NCI-H1930 (cell line): Measurements from ENCODE around the gene STARD3NL.
"Not testable (repeated sequence)": the region's sequence is repeated elsewhere in the genome, so short reads cannot be mapped to it uniquely, and the experiment has no call there.

Experiments
- DNase-seq, 2 experiments: peaks; one replicate each; lab custom pipeline; 2025; lab: John Stamatoyannopoulos, UW

The STARD3NL gene

DNA sequence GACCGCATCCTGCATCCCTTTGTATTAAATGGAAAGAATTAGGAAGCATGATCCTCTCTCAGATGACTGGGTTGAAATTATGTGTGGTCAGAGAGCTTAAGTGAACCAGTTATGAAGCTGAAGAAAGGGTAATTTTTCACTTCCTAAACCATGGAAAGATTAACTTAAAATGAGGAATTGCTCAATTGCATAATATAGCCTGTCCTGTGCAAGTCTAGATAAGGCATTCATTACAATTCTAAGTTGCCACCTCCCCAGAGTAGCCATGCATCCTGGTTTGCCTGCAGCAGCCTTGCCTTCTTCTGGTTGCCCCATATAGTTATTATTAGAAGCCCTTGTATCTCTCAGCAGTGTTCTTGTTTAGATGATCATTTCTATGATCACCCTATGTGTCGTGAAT is 45.3 kb downstream of the STARD3NL start:
- no peak for DNase-seq

GRCh38 chr7:38224392-38224791 is 46.3 kb downstream of the STARD3NL start:
- no peak for DNase-seq

- DNase-seq, result no peak
Measured at GRCh38 chr7:38229386-38229785, 51.3 kb downstream of the STARD3NL start.

GRCh38 chr7:38229884-38230642 is 52.0 kb downstream of the STARD3NL start:
- no peak for DNase-seq

DNA sequence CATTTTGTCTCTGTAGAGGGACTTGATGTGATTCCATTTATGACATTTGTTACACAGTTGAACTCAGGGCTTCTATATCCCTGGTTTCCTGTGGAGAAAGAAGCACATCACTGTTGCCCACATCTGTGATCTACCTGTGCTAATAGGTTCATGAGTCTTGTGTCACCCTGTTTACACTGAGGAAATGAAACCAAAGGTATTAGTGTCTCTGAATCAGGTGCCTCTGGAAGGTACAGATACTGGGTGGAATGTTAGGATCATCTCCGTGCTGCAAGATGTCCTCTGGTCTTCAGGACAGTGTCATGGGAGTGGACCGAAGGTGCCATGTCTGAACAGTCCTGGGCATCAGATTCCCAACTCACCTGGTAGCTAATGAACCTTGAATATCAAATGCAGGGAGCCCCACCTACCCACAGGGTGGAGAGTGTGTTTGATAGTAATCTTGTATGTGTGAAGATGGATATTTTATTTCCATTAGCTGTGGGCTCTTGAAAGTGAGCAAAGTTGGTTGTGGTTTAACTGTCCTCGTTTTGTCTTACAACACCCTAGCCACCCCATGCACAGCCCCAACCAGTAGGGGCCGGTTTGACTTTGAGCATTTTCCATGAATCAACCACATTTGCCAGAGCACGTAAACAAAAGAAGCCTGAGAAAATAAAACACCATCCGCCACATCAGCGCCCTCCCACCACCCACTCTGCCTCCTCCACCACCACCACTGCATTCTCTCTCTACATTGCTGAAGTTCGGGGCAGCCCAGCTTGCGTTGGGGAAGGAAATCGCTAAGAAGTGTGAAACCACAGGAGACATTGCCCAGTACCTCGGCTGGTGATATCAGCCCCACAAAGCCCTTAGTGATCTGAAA is 54.7 kb downstream of the STARD3NL start:
- DNase-seq, result no peak

DNA sequence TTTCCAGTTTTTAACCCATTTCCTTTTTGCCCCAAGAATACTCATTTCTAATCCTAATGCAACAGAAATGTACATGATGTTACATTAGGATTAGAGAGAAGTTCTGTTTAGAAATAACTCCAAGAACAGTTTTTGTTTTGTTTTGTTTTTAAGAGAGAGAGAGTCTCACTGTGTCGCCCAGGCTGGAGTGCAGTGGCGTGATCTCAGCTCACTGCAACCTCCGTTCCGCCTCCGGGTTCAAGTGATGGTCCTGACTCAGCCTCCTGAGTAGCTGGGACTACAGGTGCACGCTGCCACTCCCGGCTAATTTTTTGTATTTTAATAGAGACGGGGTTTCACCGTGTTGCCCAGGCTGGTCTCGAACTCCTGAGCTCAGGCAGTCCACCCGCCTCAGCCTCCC is 56.7 kb downstream of the STARD3NL start:
- not testable (repeated sequence) for DNase-seq

DNA sequence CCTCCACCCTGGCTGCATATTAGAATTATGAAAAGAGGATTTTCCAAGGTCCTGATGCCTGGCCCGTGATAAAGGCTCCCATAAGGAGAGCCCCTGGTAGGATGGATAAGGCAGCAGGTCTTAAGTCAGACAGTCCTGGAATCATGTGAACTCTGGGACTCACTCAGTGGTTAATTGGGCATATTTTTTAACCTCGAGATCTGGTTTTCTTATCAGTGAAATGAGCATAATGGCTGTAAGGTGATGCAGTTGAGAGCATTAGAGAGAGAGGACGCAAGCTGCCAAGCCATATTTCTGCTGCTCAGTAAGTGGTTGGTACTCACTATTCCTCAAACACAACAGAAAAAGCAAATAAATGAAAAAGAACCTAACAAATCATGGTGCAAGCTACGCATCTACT is 57.6 kb downstream of the STARD3NL start:
- DNase-seq, result no peak

DNA sequence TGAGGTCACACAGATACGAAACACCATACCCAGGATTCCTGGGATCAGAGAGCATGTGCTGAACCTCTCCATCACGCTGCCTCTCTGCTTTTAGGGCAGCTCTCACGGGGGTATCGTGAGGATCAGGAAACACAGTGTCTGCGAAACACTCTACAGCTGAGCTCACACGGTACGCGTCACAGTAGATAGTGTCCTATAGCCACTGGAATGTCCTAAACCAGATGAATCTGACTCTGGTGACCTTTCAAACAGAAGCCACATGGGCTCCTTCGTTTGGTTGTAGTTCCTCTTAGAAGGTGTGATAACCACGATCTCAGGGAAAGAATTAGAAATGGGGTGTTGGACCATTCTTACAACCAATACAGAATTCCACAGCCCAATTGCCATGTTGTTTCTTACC is 61.1 kb downstream of the STARD3NL start:
- not testable (repeated sequence) for DNase-seq

DNA sequence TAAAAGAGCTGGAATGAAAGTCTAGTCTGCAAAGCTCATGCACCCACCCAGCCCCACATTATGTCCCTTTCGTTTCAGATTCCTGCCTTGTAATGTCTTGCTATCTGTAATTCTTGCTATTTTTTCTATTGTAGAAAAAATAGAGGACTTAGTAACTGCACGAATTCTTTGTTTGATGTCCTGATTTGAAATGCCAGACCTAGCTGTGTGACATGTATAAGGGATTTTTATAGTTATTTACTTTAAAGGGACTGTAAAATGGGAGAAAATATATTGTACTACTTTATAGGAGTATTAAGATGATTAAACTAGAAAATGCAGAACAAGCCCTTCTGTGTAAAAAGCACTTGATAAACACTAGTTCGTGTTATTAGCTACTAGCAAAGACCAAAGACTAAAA is 63.0 kb downstream of the STARD3NL start:
- DNase-seq, result no peak

GRCh38 chr7:38242814-38243213 is 64.8 kb downstream of the STARD3NL start:
- DNase-seq, result no peak

- DNase-seq, result not testable (repeated sequence)
Measured at GRCh38 chr7:38243345-38243744, 65.3 kb downstream of the STARD3NL start.

DNA sequence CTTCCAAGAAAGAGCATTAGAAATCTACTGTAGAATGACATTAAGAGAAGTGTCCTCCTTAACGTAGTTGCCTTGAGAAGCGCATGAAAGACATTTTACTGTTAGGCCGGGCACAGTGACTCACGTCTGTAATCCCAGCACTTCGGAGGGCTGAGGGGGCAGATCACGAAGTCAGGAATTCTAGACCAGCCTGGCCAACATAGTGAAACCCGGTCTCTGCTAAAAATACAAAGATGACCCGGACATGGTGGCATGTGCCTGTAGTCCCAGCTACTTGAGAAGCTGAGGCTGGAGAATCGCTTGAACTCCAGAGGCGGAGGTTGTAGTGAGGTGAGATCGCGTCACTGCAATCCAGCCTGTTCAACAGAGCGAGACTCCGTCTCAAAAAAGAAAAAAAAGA is 66.5 kb downstream of the STARD3NL start:
- no peak for DNase-seq

DNA sequence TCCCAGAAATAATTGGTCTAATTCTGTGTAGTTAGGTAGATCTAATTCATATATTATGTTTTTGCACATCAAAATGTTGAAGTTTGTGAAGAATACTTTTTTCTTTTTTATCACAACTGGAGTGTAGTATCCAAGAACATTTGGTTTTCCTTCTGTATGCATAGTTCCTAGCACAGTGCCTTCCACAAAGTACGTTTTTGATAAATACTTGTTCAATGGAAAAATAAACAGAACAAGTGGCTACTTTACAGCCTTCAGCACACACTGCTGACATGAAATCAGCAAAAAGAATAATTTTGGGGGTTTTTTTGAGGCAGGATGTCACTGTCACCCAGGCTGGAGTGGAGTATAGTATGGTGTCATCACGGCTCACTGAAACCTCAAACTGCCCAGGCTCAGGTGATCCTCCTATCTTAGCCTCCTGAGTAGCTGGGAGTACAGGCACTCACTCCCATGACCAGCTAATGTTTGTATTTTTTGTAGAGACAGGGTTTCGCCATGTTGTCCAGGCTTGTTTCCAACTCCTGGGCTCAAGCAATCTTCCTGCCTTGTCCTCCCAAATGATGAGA is 67.4 kb downstream of the STARD3NL start:
- no peak for DNase-seq

GRCh38 chr7:38248069-38248567 is 70.1 kb downstream of the STARD3NL start:
- no peak for DNase-seq

GRCh38 chr7:38249849-38250248 is 71.8 kb downstream of the STARD3NL start:
- DNase-seq, result not testable (repeated sequence)

GRCh38 chr7:38257350-38257677 is 79.3 kb downstream of the STARD3NL start:
- DNase-seq, result no peak

GRCh38 chr7:38259157-38259556 is 81.1 kb downstream of the STARD3NL start:
- not testable (repeated sequence) for DNase-seq

- DNase-seq, result not testable (repeated sequence)
Measured at GRCh38 chr7:38261601-38262000, 83.6 kb downstream of the STARD3NL start.

- not testable (repeated sequence) for DNase-seq
Measured at GRCh38 chr7:38262026-38262425, 84.0 kb downstream of the STARD3NL start.

- no peak for DNase-seq
Measured at GRCh38 chr7:38262545-38262944, 84.5 kb downstream of the STARD3NL start.

- DNase-seq, result not testable (repeated sequence)
Measured at GRCh38 chr7:38263274-38263673, 85.2 kb downstream of the STARD3NL start.

- DNase-seq, result not testable (repeated sequence)
Measured at GRCh38 chr7:38264602-38265001, 86.6 kb downstream of the STARD3NL start.

DNA sequence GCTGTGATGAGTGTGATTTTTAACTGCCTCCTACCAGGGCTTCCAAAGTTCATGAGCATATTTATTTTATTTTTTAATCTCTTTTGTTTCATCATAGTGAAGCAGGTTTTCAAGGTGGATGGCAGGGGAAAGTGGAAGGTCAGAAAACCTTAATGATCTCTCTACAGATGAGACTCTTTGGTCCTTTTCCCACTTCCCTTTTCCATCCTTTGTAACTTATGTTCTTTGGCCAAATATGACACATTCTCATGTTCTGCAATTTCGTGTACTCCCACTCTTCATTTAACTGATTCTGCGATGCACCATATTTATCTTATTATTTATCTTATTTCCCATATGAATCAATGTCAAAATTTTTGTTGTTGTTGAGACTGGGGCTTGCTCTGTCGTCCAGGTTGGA is 87.9 kb downstream of the STARD3NL start:
- not testable (repeated sequence) for DNase-seq
